ENCODE data around the gene ENTHD1. TPM values are rescaled to one million over a fixed set of nuclear protein-coding genes. Genes with fewer than 3 reads are reported as not detected.

The ENTHD1 gene
- total and polyA plus RNA-seq, 10 donors = 0.09 to 0.59 (median 0.14) TPM; not detected in 5

DNA sequence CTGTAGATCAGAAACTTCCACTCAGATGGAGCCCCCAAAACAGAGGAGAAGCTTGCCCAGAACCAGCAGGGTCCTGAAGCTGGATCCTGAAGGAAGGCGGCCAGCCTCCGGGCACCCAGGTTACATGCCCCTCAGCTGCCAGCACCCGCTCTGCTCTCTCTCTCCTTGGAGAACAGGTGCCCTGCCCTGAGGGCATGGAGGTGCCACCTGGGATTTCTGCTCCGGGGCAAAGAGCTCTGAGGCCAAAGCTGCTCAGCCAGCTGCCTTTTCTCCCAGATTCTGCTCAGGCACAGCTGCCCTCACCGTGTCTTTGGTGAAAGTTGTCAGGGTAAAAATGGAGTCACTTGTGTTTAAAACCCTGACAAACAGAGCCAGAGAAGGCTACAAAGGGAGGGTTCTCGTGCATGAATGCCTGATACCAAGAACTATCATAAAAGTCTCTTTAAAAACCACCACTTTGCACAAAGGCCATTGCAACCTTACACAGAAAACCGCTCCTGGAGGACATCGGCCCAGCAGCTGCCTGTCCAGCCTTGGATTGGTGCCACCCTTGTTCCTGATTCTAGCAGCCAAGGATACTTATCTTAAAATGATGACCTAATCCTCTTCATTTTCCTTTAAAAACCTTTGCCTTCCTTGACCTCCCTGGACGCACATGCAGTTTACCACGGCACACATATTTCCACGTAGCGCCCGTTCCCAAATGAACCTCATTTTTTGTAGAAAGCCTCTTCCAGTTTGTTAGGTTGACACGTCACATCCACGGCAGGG, 183.0 kb downstream of the ENTHD1 start:
- Histone ChIP-seq H3K4me1 (peaks cover 0 to 10% (median 0%) of the 10 kb centered on the region in 6 donors), H3K36me3 (no peaks in the 10 kb centered on the region), H3K27ac (no peak overlapping the region), H3K27me3 (replicated peaks in 1 of 7) (peaks cover 0 to 50% (median 0%) of the 10 kb centered on the region in 7 donors), H3K4me3 (no peak overlapping the region), H3K9me3 (no peaks in the 10 kb centered on the region)
- TF ChIP-seq, protein P1, sequence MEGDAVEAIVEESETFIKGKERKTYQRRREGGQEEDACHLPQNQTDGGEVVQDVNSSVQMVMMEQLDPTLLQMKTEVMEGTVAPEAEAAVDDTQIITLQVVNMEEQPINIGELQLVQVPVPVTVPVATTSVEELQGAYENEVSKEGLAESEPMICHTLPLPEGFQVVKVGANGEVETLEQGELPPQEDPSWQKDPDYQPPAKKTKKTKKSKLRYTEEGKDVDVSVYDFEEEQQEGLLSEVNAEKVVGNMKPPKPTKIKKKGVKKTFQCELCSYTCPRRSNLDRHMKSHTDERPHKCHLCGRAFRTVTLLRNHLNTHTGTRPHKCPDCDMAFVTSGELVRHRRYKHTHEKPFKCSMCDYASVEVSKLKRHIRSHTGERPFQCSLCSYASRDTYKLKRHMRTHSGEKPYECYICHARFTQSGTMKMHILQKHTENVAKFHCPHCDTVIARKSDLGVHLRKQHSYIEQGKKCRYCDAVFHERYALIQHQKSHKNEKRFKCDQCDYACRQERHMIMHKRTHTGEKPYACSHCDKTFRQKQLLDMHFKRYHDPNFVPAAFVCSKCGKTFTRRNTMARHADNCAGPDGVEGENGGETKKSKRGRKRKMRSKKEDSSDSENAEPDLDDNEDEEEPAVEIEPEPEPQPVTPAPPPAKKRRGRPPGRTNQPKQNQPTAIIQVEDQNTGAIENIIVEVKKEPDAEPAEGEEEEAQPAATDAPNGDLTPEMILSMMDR (IDR thresholded peaks at IDR 0.05 in 8 of 11, conservative IDR thresholded peaks at IDR 0.05 in 3 of 11) = no peak
- no peak for DNase-seq
- intact Hi-C loops (cut with DNase I; ENCODE audit: low total_unique reads) = no loop called here
- WGBS, 5 donors = 64 to 85% (median 72%) methylated on average over 14 to 15 of the region's 15 CpGs

DNA sequence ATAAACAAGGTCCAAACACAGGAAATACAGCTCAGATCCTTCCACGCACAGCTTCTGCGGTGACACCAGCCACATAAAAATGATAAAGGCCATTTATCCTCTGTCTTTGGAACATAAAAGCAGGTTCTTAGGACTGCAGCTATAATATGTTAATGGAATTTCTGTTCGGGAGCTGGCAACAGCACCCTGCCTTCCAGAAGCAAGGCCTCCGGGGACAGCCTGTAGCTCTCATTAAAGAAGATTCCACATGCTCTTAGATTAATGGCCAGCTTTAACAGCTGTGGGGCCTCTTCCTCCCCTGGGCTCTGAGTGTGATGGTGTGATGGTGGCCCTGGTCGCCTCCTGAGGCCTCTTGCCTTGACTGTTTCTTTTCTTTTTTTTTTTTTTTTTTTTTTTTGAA, 185.7 kb downstream of the ENTHD1 start:
- H3K4me1 ChIP-seq = peaks cover 0 to 10% (median 0%) of the 10 kb centered on the region in 6 donors
- H3K27ac ChIP-seq = no peak overlapping the region
- no peak for DNase-seq
- H3K36me3 ChIP-seq = no peaks in the 10 kb centered on the region
- TF ChIP-seq, protein P1 (IDR thresholded peaks at IDR 0.05 in 8 of 11, conservative IDR thresholded peaks at IDR 0.05 in 3 of 11) = no peak
- TF ChIP-seq POLR2A (IDR thresholded peaks at IDR 0.05) (no peak), POLR2AphosphoS5 (IDR thresholded peaks at IDR 0.05) (no peak)
- intact Hi-C loops (cut with DNase I; ENCODE audit: low total_unique reads) = no loop called here
- no peaks in the 10 kb centered on the region for H3K9me3 ChIP-seq
- H3K4me3 ChIP-seq = no peak overlapping the region
- 80 to 89% (median 82%) methylated on average over 5 of the region's 5 CpGs for WGBS, 5 donors
- peaks cover 0 to 48% (median 0%) of the 10 kb centered on the region in 7 donors for H3K27me3 ChIP-seq (replicated peaks in 1 of 7)

DNA sequence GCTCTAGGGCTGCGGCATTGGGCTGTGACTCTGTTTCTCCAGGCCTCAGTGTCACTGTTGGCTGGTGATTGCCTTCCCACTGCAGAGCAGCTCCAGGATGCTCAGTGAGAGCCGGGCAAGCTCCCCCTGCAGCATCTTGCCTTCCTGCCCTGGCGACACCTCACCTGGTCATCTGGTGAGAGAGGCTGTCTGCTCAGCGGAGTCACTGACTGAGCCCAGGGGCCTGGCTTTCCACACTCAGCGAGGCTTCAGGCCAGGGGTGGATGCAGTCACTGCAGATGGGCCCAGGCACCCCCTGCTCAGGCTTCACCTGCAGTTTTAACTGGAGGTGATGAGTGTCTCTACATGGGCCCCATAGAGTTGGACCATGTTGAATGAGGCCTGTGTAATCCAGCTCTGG, 186.2 kb downstream of the ENTHD1 start:
- no peak for DNase-seq
- intact Hi-C loops (cut with DNase I; ENCODE audit: low total_unique reads) = no loop called here
- H3K27ac ChIP-seq = no peak overlapping the region
- peaks cover 0 to 10% (median 0%) of the 10 kb centered on the region in 6 donors for H3K4me1 ChIP-seq
- H3K4me3 ChIP-seq = no peak overlapping the region
- 92 to 100% (median 100%) methylated on average over 3 to 5 of the region's 5 CpGs for WGBS, 5 donors
- peaks cover 0 to 43% (median 0%) of the 10 kb centered on the region in 7 donors for H3K27me3 ChIP-seq (replicated peaks in 1 of 7)
- H3K36me3 ChIP-seq = no peaks in the 10 kb centered on the region
- H3K9me3 ChIP-seq = no peaks in the 10 kb centered on the region
- TF ChIP-seq POLR2AphosphoS5 (IDR thresholded peaks at IDR 0.05) (no peak), POLR2A (IDR thresholded peaks at IDR 0.05) (no peak)
- TF ChIP-seq, protein P1 (IDR thresholded peaks at IDR 0.05 in 8 of 11, conservative IDR thresholded peaks at IDR 0.05 in 3 of 11) = no peak

DNA sequence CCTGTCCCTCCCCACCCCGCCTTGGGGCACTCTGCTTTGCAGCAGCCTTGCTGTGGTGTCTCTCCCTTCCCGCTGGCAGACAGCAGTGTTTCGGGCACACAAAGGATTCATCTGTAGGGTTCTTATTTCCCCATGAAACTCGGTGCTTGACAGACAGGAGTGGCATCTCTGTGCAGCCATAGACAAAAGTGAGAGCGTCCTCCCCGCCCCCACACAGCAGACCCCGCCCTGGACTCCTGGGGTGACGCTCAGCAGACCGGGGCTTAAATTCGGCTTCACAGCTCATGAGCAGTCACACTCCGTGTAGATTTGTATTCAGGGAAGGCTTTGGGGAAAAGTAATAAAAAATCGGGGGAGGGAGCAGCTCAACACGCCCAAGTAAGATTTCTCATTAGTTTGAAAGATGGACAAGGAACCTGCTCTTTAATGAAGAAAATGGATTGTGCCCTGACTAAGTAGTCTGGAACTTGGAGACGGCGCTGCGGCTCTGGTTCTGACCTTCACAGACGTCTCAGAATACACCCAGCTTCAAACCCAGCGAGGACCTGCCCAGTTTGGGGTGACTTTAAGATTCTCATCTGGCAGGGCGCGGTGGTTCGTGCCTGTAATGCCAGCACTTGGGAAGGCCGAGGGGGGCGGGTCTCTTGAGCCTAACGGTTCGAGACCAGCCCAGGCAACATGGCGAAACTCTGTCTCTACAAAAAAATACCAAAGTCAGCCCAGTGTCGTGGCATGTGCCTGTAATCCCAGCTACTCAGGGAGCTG, 187.0 kb downstream of the ENTHD1 start:
- no peak overlapping the region for H3K27ac ChIP-seq
- H3K4me3 ChIP-seq = no peak overlapping the region
- H3K4me1 ChIP-seq = peaks cover 0 to 10% (median 0%) of the 10 kb centered on the region in 6 donors
- peaks cover 0 to 37% (median 0%) of the 10 kb centered on the region in 7 donors for H3K27me3 ChIP-seq (replicated peaks in 1 of 7)
- WGBS, 5 donors = 82 to 87% (median 83%) methylated on average over 26 to 27 of the region's 27 CpGs
- no peaks in the 10 kb centered on the region for H3K9me3 ChIP-seq
- no peak for DNase-seq
- intact Hi-C loops (cut with DNase I; ENCODE audit: low total_unique reads) = no loop called here
- TF ChIP-seq POLR2A (IDR thresholded peaks at IDR 0.05) = no peak
- TF ChIP-seq, protein P1 (IDR thresholded peaks at IDR 0.05 in 8 of 11, conservative IDR thresholded peaks at IDR 0.05 in 3 of 11) = no peak
- no peak for TF ChIP-seq POLR2AphosphoS5 (IDR thresholded peaks at IDR 0.05)
- H3K36me3 ChIP-seq = no peaks in the 10 kb centered on the region
